T-helper 2 cell (primary cell): ENCODE data around the gene DHPS.

Experiments used
- DNase-seq, 5 experiments: peaks; one replicate each; pipeline versions ENCODE4 v3.0.0 to v3.0.0-alpha.2; 2012 to 2022

DHPS gene

GRCh38 chr19:12642506-12642905, 39.2 kb downstream of the DHPS start:
- no peak for DNase-seq

DNA sequence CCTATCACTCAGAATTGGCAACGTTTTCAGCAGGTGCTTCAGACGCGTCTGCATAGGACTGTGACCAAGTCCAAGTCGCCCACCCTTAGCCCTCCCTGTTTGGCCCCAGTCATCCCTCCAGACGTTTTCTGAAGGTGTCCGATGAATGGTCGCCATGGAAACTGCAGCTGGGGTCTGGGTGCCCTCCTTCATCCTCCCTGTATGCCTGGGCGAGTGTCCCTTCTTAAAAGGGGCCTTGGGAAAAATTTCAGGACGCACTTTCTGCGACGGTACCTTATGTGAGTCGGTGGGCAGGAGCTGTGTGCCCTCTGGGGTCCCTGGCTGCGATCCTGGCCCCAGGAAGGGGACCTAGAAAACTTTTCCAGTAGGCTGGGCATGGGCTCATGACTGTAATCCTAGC, 40.2 kb downstream of the DHPS start:
- no peak for DNase-seq

DNA sequence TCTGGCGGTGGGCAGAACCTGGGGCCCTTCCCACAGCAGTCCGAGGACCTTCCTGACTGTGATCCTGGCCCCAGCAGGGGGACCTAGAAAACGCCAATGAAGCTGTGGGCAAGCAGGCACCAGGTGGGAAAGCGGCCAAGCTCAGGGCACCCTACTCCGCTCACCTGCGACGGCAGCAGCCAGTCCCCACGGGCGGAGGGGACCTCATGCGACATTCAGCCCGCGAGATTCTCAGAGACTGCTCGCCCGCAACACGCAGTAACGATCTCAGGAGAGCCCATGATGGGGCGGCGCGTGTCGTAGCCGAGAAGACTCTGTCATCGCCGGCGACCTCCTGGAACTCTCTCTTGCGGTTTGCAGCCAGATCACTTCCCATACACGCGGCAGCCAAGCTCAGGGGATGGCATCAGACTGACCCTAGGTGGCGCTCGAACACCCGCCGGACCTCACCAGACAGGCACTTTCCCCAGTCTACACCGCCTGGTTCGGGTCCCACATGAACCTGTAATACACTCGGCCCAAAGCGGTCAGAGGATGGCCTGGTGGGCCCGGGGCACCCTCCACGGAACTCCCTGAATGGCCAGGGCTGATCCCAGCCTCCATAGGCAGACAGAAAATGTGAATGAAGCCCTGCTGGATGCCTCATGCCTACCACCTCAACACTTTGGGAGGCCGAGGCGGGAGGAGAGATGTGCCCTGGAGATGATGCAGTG, 41.6 kb downstream of the DHPS start:
- peak; percentile 55 to 84 (median 73) for DNase-seq

- DNase-seq: no peak
Measured at GRCh38 chr19:12638611-12639182, 43.0 kb downstream of the DHPS start.

GRCh38 chr19:12636631-12637030, 45.0 kb downstream of the DHPS start:
- DNase-seq: no peak

DNA sequence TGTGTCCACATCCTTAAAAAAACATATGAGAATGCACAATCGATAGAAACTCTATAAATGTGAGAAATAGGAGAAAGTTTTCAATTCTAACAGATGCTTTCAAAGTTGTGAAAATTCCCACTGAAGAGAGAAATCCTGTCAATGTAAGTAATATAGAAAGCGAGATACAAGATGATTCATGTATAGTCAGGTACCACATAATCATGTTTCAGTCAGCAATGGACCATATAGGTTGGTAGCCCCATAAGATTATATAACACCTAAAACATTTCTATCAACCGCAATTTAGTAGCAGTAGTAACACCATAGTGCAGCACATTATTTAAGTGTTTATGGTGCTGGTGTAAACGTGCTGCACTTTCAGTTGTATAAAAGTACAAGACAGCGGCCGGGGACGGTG, 52.5 kb downstream of the DHPS start:
- no peak for DNase-seq

- peak in 1 of 5 experiments; percentile 44 for DNase-seq
Measured at GRCh38 chr19:12628040-12629022, 53.3 kb downstream of the DHPS start.

- no peak for DNase-seq
Measured at GRCh38 chr19:12626958-12627357, 54.7 kb downstream of the DHPS start.
